GM08714 (cell line): ENCODE results near the gene ADTRP.
"Not testable (repeated sequence)": the region's sequence is repeated elsewhere in the genome, so short reads cannot be mapped to it uniquely, and the experiment has no call there.

Experiments used
- H3K4me3 ChIP-seq: fragments of 200-500 bp; sonication (Bioruptor generic); 2 replicates; pipeline ENCODE4 v1.5.1; 2014; ENCODE audit warnings: mild to moderate bottlenecking, low read length, inconsistent platforms
- ZNF274 ChIP-seq: IDR thresholded peaks from 2 replicates; pipeline ENCODE4 v1.6.1; 2012; ENCODE audit warnings: mild to moderate bottlenecking, low read depth, low read length

ADTRP gene

DNA sequence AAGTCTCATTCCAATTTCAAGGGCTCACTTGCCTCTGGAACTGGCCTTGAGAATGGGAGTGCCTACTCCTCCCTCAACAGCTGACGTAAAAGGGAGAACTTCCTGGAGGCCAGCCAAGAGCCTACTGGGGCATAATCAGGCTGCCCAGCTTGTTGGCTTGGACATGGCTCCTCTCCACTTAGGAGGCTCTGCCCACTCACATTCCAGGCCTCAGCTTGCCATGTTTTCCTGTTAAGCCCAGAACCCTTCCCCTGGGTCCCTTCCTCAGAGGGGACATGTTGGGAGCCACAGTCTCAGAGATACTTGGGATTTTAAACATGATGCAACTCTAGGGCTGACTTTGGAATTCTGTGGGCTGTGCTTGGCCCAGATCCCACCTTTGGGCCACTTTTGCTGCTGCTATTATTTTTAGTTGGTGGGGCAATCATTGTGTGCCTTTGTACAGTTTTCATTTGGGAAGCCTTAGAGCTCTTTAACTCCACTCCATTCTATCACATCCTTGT lies 31.5 kb upstream of the ADTRP start:
- no peak overlapping the region for H3K4me3 ChIP-seq
- TF ChIP-seq ZNF274, result no peak

DNA sequence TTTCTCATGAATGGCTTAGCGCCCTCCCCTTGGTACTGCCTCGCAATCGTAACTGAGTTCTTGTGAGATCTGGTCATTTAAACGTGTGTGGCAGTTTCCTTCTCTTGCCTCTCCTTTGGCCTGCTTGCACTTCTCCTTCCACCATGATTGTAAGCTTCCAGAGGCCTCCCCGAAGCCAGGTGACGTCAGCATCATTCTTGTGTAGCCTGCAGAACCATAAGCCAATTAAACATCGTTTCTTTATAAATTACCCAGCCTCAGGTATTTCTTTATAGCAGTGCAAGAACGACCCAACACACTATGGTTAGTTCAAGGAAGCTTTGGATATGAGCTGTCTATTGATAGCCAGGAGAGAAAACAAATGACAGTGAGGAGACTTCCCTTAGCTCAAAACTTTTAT lies 29.5 kb upstream of the ADTRP start:
- TF ChIP-seq ZNF274, result no peak
- H3K4me3 ChIP-seq, result no peak overlapping the region

DNA sequence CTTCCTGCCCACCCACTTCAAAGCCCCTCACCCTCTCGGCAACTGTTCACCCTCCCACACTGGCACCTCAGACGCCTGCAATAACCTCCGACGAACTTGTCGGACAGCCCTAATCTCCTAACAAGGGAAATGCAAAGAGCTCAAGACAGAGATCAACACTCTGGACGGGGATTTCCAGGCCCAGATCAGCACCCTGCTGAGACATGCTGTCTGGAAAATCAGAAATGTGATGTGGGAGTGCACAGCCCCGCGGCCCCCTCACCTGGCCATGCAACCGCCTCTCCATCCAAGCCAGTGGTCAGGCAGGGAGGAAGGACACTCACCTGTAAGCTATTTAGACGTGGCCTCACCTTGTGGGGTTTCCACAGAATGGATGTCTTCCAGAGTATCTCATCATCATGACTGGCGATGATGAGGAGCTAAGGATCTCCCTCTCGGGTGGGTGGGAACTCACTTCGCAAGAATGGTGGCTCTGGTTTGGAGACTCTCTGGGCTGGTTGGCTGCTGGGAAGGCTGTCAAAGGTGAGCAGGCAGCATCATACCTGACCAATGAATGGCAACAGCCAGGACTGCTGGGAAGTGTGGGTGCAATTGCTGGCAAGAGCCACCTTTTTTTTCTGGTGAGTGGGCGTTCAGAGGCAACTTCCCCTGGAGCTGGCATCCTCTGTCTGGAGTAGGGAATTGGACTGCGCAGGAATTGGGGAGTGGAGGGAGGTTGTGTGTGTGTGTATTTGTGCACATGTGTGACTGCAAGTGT lies 28.1 kb upstream of the ADTRP start:
- H3K4me3 ChIP-seq, result no peak overlapping the region
- no peak for TF ChIP-seq ZNF274

DNA sequence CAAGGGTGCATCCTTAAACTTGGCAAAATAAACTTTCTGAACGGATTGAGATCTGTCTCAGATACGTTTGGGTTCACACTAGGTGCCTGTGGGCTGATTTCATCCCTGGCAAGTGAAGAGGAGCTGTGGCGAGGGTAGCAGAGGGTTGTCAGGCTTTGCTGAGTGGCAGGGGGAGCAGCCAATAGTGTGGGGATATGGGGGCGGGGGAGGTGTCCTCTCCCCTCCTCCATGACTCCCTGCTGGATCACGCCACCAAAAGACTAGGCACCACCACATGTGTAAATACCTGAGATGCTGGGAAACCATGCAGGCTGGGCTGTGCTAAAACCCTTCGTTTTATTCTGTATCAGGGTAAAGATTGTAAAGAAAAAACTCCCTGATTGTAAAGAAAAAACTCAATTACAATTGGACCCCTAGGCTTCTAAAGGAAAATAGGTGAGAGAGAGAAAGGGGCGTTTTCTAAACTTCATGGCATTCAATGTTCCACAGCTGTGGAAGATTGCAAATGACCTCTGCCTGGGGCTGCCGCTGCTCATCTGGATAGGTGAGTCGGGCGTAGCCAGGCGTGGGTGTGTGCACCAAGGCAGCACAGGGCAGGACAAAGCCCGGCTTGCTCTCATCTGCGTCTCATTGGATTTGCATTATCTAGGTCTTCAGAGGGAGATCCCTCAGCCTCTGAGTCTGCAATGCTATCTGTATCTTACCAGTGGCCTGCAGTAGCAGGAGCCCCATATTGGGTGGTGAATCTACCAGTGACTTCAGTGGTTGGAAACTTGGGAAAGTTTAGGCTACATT lies 26.9 kb upstream of the ADTRP start:
- no peak for TF ChIP-seq ZNF274
- no peak overlapping the region for H3K4me3 ChIP-seq

DNA sequence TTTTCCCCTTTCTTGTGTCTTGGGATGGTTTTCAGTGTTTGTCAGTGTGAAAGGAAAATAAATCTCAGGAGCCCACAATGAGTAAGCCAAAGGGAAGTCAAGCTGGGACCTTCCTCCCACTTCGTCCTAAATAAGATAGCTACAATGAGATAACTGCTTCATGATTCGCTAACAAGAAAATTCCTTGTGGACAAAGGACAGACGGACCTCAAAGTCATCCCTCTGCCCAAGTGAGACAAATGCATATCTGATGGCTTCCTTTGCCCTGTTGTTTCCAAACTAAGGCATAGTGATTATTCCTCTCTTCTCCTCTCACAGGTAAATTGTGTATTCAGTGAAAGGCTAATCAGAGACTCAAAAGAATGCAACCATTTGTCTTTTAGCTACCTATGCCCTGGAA lies 26.1 kb upstream of the ADTRP start:
- no peak overlapping the region for H3K4me3 ChIP-seq
- no peak for TF ChIP-seq ZNF274

DNA sequence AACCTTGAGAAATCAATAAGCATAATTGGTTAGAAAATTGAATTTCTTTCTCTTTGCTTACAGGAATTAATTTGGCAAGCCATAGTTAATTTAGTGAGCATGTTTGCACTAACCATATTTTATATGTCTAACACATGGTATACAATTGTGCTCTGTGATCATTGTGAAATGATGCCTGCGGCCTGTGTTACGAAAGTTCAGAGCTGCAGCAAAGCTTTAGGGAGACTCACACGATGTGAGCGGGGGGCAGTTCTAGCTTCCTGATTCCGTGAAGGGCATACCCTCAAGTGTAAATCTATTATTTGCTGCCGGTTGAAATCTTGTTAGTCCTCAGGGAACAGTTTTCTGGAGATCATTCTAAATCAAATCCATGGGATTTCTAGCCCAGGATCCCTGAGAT lies 25.5 kb upstream of the ADTRP start:
- no peak overlapping the region for H3K4me3 ChIP-seq
- TF ChIP-seq ZNF274, result no peak

DNA sequence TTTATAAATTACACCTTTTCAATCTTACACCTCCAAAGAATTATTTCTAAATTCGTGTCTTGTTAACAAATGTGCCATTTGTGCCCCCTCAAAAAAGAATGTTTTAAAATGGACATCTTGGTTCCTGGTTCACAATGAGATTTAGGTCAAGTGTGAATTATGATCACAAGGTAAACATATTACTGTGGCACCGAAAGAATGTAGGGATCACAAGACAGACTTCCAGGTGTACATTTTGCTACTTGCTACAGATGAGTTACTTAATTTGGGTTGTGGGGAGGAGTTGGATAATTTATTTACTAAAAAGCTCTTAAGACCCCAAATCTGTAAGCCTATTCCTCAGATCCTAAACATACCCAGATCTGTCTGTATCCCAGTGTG lies 25.0 kb upstream of the ADTRP start:
- TF ChIP-seq ZNF274, result no peak

DNA sequence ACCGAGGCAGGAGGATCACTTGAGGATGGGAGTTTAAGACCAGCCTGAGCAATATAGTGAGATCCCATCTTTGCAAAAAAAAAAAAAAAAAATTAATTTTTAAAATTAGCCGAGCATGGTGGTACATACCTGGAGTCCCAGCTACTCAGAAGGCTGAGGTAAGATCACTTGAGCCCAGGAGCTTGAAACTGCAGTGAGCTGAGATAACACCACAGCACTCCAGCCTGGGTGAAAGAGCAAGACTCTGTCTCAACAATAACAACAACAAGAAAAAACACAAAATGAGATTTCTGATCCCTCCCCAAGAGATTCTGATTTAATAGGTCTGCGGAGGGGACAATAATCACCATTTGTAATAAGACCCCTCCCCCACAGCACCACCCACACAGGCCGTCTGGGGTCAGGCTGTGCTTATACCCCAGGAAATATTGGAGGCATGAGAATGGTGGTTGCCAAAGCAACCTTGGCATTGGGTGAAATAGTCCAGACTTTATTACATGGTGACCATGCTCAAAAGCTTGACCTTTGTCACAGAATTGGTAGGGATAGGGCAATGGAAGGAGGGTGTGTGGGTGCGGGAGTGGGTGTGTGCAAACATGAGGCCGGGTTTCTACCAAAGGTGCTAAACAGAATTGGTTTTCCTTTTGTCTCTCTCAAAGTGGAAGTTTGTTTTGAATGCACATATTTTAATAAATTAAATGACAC lies 24.4 kb upstream of the ADTRP start:
- no peak for TF ChIP-seq ZNF274

More for the DNA sequence above, 25.0 kb upstream of the ADTRP start:
- H3K4me3 ChIP-seq, result no peak overlapping the region

DNA sequence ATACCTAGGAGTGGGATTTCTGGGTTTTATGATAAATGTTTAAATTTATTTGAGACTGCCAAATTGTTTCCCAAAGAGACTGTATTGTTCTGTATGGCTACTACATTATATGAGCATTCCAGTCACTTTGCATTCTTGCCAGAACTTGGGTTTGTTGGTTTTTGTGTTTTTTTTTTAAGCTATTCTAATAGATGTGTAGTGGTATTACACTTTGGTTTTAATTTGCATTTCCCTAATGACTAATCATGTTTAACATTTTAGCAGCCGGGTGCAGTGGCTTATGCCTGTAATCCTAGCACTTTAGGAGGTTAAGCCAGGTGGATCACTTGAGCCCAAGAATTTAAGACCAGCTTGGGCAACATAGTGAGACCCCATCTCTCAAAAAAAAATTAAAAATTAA lies 21.9 kb upstream of the ADTRP start:
- H3K4me3 ChIP-seq, result not testable (repeated sequence)

More for the DNA sequence above, 24.4 kb upstream of the ADTRP start:
- H3K4me3 ChIP-seq, result no peak overlapping the region

DNA sequence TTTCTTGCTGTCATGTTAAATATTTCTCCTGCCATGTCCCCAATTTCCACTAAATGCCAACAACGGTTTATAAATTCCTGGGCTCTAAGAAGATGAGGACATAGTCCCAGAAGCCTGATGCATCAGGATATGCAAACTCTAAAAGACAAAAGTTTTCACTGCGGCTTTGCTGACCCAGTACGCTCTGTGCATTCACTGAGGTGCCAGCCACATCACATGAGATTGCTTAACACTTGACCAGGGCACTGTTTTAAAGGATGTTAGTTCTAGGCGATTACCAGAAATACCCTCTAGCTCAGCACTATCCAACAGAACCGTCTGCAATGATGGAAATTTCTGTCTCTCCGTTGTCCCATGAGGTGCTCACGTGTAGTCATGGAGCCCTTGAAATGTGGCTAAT lies 19.9 kb upstream of the ADTRP start:
- no peak for TF ChIP-seq ZNF274
- no peak overlapping the region for H3K4me3 ChIP-seq

DNA sequence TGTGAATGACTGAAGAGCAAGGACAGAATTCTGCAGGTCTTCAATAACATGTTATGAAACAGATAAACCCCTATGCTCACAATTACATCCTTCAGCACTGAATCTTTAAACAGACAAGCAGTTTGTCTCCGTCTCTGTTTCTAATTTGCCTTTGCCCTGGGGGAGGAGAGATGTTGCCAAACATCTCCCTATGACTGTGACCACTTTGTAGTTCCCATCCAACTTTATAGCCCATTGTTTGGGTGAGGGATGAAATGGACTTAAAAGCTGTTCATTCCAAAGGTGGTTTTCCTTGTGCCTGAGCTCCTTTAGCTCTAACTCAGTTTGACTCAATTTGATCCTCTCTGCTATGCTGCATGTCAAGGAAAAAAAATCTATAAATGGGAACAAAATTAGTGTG lies 19.5 kb upstream of the ADTRP start:
- no peak overlapping the region for H3K4me3 ChIP-seq
- TF ChIP-seq ZNF274, result no peak

DNA sequence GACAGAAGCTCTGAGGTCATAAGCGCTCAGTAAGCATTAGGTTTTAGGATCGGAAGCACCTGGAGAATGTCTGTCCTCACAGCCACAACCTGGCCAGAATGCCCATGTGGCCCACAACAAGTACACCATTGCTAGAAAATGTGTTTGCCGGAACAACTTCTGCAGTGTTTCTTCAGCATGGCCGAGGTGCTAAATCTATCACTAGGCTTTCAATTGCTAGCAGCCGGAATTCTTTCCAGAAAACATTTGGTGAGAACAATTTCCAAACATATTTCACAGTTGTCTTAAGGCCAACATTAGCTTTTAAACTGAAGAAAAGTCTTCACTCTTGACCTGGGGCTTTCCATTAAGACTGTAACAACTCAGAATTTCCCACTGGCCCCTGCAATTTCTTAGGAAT lies 18.2 kb upstream of the ADTRP start:
- no peak for TF ChIP-seq ZNF274
- no peak overlapping the region for H3K4me3 ChIP-seq

DNA sequence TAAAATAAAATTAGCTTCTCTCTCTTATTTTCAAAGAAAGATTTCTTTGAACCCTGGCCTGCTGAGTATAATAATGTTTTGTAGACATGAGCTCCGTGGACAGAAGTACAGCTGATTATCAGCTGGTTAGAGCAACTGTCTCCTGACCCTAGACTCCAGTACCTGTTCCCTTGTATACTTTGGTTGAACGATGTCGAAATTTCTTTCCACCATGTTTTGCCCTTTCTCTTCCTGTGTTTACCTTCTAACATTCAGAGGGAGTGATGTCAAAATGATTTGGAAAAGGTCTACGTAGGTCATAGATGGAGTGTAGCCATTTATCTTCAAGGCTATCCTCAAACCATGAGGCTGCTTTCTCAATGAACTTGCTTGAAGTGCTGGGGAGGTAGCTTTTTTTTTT lies 16.8 kb upstream of the ADTRP start:
- H3K4me3 ChIP-seq, result no peak overlapping the region
- TF ChIP-seq ZNF274, result no peak

DNA sequence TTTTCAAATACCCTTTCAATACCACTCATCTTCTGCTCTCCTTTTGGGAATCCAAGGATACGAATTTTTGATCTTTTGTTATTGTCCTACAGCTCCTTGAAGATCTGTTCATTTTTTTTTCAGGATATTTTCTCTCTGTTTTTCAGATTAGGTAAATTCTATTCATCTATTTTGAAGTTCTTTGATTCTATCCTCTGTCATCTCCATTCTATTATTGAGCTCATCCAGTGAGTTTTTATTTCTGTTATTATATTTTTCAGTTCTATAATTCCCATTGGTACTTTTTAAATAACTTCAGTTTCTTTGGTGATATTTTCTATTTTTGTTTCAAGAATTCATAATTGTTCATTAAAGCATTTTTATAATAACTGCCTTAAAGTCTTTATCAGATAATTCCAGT lies 14.7 kb upstream of the ADTRP start:
- H3K4me3 ChIP-seq, result no peak overlapping the region
- TF ChIP-seq ZNF274, result no peak
